ENCODE data around the gene CTPS2.
"Not testable (repeated sequence)": the region's sequence is repeated elsewhere in the genome, so short reads cannot be mapped to it uniquely, and the experiment has no call there.

Gene CTPS2

GRCh38 chrX:16718824-16719333, 6.4 kb upstream of the CTPS2 start:
- Mint-ChIP-seq H3K4me1 (peaks cover 47% of the 10 kb centered on the region), H3K27ac (peak overlapping the region; percentile 100), H3K27me3 (ENCODE audit: low read depth) (no peaks in the 10 kb centered on the region), H3K4me3 (peak overlapping the region; percentile 94 to 97 (median 96)), H3K36me3 (ENCODE audit: low read depth) (peaks cover 12% of the 10 kb centered on the region), H3K9me3 (no peaks in the 10 kb centered on the region)
- TF ChIP-seq, protein P1, sequence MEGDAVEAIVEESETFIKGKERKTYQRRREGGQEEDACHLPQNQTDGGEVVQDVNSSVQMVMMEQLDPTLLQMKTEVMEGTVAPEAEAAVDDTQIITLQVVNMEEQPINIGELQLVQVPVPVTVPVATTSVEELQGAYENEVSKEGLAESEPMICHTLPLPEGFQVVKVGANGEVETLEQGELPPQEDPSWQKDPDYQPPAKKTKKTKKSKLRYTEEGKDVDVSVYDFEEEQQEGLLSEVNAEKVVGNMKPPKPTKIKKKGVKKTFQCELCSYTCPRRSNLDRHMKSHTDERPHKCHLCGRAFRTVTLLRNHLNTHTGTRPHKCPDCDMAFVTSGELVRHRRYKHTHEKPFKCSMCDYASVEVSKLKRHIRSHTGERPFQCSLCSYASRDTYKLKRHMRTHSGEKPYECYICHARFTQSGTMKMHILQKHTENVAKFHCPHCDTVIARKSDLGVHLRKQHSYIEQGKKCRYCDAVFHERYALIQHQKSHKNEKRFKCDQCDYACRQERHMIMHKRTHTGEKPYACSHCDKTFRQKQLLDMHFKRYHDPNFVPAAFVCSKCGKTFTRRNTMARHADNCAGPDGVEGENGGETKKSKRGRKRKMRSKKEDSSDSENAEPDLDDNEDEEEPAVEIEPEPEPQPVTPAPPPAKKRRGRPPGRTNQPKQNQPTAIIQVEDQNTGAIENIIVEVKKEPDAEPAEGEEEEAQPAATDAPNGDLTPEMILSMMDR (IDR thresholded peaks at IDR 0.05; ENCODE audit: unreplicated experiment in 3 of 3): no peak

- Mint-ChIP-seq H3K4me1 (peaks cover 34% of the 10 kb centered on the region), H3K4me3 (peak overlapping the region in 1 of 3 experiments; percentile 52), H3K27ac (peak overlapping the region in 1 of 3 experiments; percentile 57)
- H3K36me3 Mint-ChIP-seq (ENCODE audit: low read depth); H3K27me3 Mint-ChIP-seq (ENCODE audit: low read depth); H3K9me3 Mint-ChIP-seq: not testable (repeated sequence)
Measured at GRCh38 chrX:16716451-16716850, 4.0 kb upstream of the CTPS2 start.

GRCh38 chrX:16715638-16716037, 3.2 kb upstream of the CTPS2 start:
- H3K9me3 Mint-ChIP-seq; H3K27me3 Mint-ChIP-seq (ENCODE audit: low read depth); H3K36me3 Mint-ChIP-seq (ENCODE audit: low read depth): not testable (repeated sequence)
- H3K27ac Mint-ChIP-seq: peak overlapping the region; percentile 31 to 84 (median 65)
- peaks cover 35% of the 10 kb centered on the region for H3K4me1 Mint-ChIP-seq
- H3K4me3 Mint-ChIP-seq: peak overlapping the region in 2 of 3 experiments; percentile 57 to 75

GRCh38 chrX:16714504-16714903, 2.0 kb upstream of the CTPS2 start:
- TF ChIP-seq, protein P1 (IDR thresholded peaks at IDR 0.05; ENCODE audit: unreplicated experiment in 3 of 3): no peak
- peaks cover 34% of the 10 kb centered on the region for H3K4me1 Mint-ChIP-seq
- H3K27ac Mint-ChIP-seq: peak overlapping the region in 2 of 3 experiments; percentile 46 to 99
- no peaks in the 10 kb centered on the region for H3K27me3 Mint-ChIP-seq (ENCODE audit: low read depth)
- H3K36me3 Mint-ChIP-seq (ENCODE audit: low read depth): peaks cover 7% of the 10 kb centered on the region
- H3K9me3 Mint-ChIP-seq: no peaks in the 10 kb centered on the region
- H3K4me3 Mint-ChIP-seq: peak overlapping the region; percentile 32 to 93 (median 73)

DNA sequence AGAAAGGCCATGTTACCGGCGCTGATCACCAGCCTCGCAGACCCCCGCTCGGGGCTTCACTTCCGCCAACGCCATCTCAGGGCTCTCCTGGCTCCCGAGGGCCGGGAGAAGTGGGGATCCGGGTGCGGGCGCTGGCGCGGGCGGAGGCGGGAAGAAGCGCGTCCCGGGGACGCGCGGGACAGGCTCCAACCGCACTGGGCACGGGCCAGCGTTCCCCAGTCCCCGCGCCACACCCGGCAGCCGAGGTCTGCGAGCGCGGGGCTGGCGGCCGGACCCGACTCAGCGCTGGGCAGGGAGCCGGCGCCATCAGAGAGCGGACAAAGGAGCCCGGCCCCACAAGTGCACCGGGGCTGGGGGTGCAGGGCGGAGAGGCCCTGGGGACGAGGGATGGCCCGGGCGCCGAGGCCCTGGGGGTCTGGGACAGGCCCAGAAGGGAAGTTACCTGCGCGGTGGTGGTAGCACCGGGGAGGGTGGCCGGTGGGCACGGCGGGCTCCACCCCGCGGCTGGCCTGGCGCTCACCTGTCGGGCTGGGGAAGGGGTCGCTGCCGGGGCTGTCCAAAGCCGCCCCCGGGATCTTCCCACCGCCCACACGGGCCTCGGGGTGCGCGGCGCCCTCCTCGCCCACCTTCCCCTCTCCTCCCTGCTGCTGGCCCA, 449 bp downstream of the CTPS2 start:
- TF ChIP-seq, protein P1 (IDR thresholded peaks at IDR 0.05; ENCODE audit: unreplicated experiment in 3 of 3): no peak
- Mint-ChIP-seq H3K27me3 (ENCODE audit: low read depth) (no peaks in the 10 kb centered on the region), H3K36me3 (ENCODE audit: low read depth) (peaks cover 23% of the 10 kb centered on the region), H3K27ac (peak overlapping the region; percentile 98 to 99 (median 99)), H3K4me3 (peak overlapping the region; percentile 92 to 98 (median 96)), H3K4me1 (peaks cover 22% of the 10 kb centered on the region), H3K9me3 (no peaks in the 10 kb centered on the region)

DNA sequence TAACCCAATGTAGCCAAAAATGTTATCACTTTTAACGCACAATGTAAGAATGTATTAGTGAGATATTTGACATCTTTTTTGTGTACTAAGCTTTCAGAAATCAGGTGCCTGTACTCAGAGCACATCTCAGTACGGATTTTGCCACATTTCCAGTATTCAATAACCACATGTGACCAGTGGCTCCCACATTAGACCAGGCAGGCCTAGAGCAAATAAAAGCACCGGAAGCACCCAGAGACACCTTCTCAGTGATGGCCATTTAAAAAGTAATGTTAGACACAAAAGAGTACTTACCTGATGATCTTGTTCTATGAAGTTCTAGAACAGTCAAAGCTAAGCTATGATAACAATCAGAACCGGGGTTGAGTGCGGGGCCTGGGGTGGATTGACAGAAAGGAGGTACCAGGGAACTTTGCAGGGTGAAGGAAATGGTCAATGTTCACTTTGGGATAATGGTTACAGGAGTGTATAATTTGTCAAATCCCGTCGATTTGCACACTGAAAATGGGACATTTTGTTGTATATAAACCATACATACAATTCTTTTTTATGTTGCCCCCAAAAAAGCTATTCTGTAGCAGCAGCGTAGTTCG, 1.2 kb downstream of the CTPS2 start:
- H3K36me3 Mint-ChIP-seq (ENCODE audit: low read depth): peaks cover 25% of the 10 kb centered on the region
- peaks cover 22% of the 10 kb centered on the region for H3K4me1 Mint-ChIP-seq
- TF ChIP-seq, protein P1 (IDR thresholded peaks at IDR 0.05; ENCODE audit: unreplicated experiment in 3 of 3): no peak
- H3K27me3 Mint-ChIP-seq (ENCODE audit: low read depth): no peaks in the 10 kb centered on the region
- H3K9me3 Mint-ChIP-seq: no peaks in the 10 kb centered on the region
- peak overlapping the region; percentile 92 to 98 (median 96) for H3K4me3 Mint-ChIP-seq
- peak overlapping the region; percentile 97 to 99 (median 98) for H3K27ac Mint-ChIP-seq

GRCh38 chrX:16708016-16708415, 4.5 kb downstream of the CTPS2 start:
- H3K9me3 Mint-ChIP-seq: no peaks in the 10 kb centered on the region
- no peaks in the 10 kb centered on the region for H3K27me3 Mint-ChIP-seq (ENCODE audit: low read depth)
- peaks cover 22% of the 10 kb centered on the region for H3K4me1 Mint-ChIP-seq
- peaks cover 39% of the 10 kb centered on the region for H3K36me3 Mint-ChIP-seq (ENCODE audit: low read depth)
- no peak overlapping the region for H3K27ac Mint-ChIP-seq
- TF ChIP-seq, protein P1 (IDR thresholded peaks at IDR 0.05; ENCODE audit: unreplicated experiment in 3 of 3): no peak
- no peak overlapping the region for H3K4me3 Mint-ChIP-seq

All from nephron (organoid).